Epithelial cell of esophagus (primary cell): ENCODE measurements around the gene PCIF1.

Source experiments
- DNase-seq: peaks from one replicate; pipeline ENCODE4 v3.0.0; 2010; ENCODE audit warnings: low read depth
- H3K4me3 ChIP-seq: 2 replicates; pipeline ENCODE4 v1.5.1; 2011; ENCODE audit warnings: mild to moderate bottlenecking, low read length, control low read depth
- CTCF ChIP-seq: IDR thresholded peaks from 2 replicates; pipeline ENCODE4 v1.5.1; 2011; ENCODE audit warnings: low read depth, mild to moderate bottlenecking, low read length, control low read depth, inconsistent platforms; ENCODE audit not compliant: insufficient read depth; ENCODE audit errors: missing control alignments

Gene PCIF1

GRCh38 chr20:45959126-45959525 lies 24.6 kb downstream of the PCIF1 start:
- TF ChIP-seq CTCF = no peak
- no peak for DNase-seq
- H3K4me3 ChIP-seq = no peak overlapping the region

- H3K4me3 ChIP-seq = no peak overlapping the region
- no peak for DNase-seq
- TF ChIP-seq CTCF = no peak
These were observed 25.6 kb downstream of the PCIF1 start for GRCh38 chr20:45959956-45960630.

- DNase-seq = no peak
- no peak overlapping the region for H3K4me3 ChIP-seq
- no peak for TF ChIP-seq CTCF
These were observed 27.7 kb downstream of the PCIF1 start for GRCh38 chr20:45962031-45962755.

GRCh38 chr20:45963059-45964005 lies 28.8 kb downstream of the PCIF1 start:
- TF ChIP-seq CTCF = peak; percentile 45
- DNase-seq = peak; percentile 68

GRCh38 chr20:45964006-45964400 lies 29.5 kb downstream of the PCIF1 start:
- H3K4me3 ChIP-seq = no peak overlapping the region
- no peak for TF ChIP-seq CTCF

More at GRCh38 chr20:45963059-45964005, 28.8 kb downstream of the PCIF1 start:
- no peak overlapping the region for H3K4me3 ChIP-seq

GRCh38 chr20:45965169-45966002 lies 30.9 kb downstream of the PCIF1 start:
- H3K4me3 ChIP-seq = no peak overlapping the region
- TF ChIP-seq CTCF = no peak
- no peak for DNase-seq

More at GRCh38 chr20:45964006-45964400, 29.5 kb downstream of the PCIF1 start:
- no peak for DNase-seq
